ENCODE results near the gene COP1. TPM values are rescaled to one million over a fixed set of nuclear protein-coding genes. Genes with fewer than 3 reads are reported as not detected.
"Not testable (repeated sequence)": the region's sequence is repeated elsewhere in the genome, so short reads cannot be mapped to it uniquely, and the experiment has no call there.

Gene COP1
- total RNA-seq, 4 donors from 2014 or later, result 36.1 to 53.6 (median 39.5) TPM

DNA sequence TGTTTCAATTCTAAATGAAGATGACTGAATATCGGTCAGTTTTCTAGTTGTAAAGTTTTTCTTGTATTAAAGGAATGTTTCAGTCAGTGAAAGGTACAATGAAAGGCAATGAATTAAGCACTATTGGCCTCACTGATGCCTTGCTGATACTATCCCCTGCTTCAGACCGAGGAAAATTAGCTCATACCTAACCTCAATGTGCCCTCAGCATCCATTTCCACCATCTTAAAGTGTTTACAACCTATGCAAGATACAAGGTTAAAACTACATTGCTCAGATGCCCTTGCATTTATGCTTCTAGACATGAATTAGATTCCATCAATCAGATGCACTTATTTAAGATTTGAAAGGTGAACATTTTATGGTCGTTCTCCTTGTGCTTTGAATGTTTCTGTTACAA is 184.5 kb downstream of the COP1 start:
- no peaks in the 10 kb centered on the region for H3K4me1 ChIP-seq
- WGBS, result 87% methylated on average over 3 of the region's 3 CpGs
- H3K27me3 ChIP-seq, result no peaks in the 10 kb centered on the region
- intact Hi-C loops (cut with DNase I), result no loop called here
- no peak overlapping the region for H3K27ac ChIP-seq (replicated peaks in 1 of 4)
- no peak overlapping the region for H3K4me3 ChIP-seq
- TF ChIP-seq, protein P1, sequence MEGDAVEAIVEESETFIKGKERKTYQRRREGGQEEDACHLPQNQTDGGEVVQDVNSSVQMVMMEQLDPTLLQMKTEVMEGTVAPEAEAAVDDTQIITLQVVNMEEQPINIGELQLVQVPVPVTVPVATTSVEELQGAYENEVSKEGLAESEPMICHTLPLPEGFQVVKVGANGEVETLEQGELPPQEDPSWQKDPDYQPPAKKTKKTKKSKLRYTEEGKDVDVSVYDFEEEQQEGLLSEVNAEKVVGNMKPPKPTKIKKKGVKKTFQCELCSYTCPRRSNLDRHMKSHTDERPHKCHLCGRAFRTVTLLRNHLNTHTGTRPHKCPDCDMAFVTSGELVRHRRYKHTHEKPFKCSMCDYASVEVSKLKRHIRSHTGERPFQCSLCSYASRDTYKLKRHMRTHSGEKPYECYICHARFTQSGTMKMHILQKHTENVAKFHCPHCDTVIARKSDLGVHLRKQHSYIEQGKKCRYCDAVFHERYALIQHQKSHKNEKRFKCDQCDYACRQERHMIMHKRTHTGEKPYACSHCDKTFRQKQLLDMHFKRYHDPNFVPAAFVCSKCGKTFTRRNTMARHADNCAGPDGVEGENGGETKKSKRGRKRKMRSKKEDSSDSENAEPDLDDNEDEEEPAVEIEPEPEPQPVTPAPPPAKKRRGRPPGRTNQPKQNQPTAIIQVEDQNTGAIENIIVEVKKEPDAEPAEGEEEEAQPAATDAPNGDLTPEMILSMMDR (IDR thresholded peaks at IDR 0.05), result no peak
- TF ChIP-seq POLR2A (IDR thresholded peaks at IDR 0.05; ENCODE audit: low read depth) (no peak), POLR2AphosphoS5 (IDR thresholded peaks at IDR 0.05) (no peak), EP300 (IDR thresholded peaks at IDR 0.05) (no peak)
- DNase-seq (ENCODE audit: extremely low spot score), result no peak
- H3K9me3 ChIP-seq, result no peaks in the 10 kb centered on the region
- peaks cover 0 to 32% (median 14%) of the 10 kb centered on the region in 4 donors for H3K36me3 ChIP-seq

DNA sequence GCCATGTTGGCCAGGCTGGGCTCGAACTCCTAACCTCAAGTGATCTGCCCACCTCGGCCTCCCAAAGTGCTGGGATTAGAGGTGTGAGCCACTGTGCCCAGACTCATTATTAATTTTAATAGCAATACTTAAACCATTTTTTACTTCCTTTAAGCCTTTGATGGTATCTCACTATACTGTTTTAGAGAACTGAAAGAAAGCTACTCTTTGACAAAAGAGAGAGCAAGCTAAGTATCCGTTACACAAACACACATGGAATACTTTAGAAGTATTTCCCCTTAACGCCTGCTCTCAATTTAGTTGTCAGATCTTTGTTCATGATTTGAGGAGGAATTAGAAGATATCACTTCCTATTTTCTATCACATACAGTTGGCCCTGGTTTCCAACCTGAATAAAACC is 189.4 kb downstream of the COP1 start:
- Histone ChIP-seq H3K27me3 (no peaks in the 10 kb centered on the region), H3K9me3 (no peaks in the 10 kb centered on the region), H3K4me1 (no peaks in the 10 kb centered on the region), H3K36me3 (peaks cover 5 to 28% (median 10%) of the 10 kb centered on the region in 4 donors), H3K27ac (replicated peaks in 1 of 4) (no peak overlapping the region), H3K4me3 (no peak overlapping the region)
- intact Hi-C loops (cut with DNase I), result no loop called here
- whole genome bisulfite sequencing, result 94% methylated on average over 4 of the region's 4 CpGs
- no peak for TF ChIP-seq POLR2A (IDR thresholded peaks at IDR 0.05; ENCODE audit: low read depth)
- TF ChIP-seq POLR2AphosphoS5 (IDR thresholded peaks at IDR 0.05), result no peak
- TF ChIP-seq, protein P1 (IDR thresholded peaks at IDR 0.05), result no peak
- no peak for TF ChIP-seq EP300 (IDR thresholded peaks at IDR 0.05)
- DNase-seq (ENCODE audit: extremely low spot score), result no peak

GRCh38 chr1:176009951-176010350 is 197.1 kb downstream of the COP1 start:
- Histone ChIP-seq H3K36me3 (peaks cover 3 to 22% (median 9%) of the 10 kb centered on the region in 4 donors), H3K4me3 (no peak overlapping the region), H3K4me1 (no peaks in the 10 kb centered on the region), H3K27ac (replicated peaks in 1 of 4) (no peak overlapping the region), H3K9me3 (no peaks in the 10 kb centered on the region), H3K27me3 (no peaks in the 10 kb centered on the region)
- DNase-seq (ENCODE audit: extremely low spot score), result no peak
- intact Hi-C loops (cut with DNase I), result no loop called here
- 98% methylated on average over 2 of the region's 2 CpGs for WGBS
- TF ChIP-seq, protein P1 (IDR thresholded peaks at IDR 0.05), result no peak
- no peak for TF ChIP-seq EP300 (IDR thresholded peaks at IDR 0.05)
- TF ChIP-seq POLR2AphosphoS5 (IDR thresholded peaks at IDR 0.05), result no peak
- no peak for TF ChIP-seq POLR2A (IDR thresholded peaks at IDR 0.05; ENCODE audit: low read depth)

DNA sequence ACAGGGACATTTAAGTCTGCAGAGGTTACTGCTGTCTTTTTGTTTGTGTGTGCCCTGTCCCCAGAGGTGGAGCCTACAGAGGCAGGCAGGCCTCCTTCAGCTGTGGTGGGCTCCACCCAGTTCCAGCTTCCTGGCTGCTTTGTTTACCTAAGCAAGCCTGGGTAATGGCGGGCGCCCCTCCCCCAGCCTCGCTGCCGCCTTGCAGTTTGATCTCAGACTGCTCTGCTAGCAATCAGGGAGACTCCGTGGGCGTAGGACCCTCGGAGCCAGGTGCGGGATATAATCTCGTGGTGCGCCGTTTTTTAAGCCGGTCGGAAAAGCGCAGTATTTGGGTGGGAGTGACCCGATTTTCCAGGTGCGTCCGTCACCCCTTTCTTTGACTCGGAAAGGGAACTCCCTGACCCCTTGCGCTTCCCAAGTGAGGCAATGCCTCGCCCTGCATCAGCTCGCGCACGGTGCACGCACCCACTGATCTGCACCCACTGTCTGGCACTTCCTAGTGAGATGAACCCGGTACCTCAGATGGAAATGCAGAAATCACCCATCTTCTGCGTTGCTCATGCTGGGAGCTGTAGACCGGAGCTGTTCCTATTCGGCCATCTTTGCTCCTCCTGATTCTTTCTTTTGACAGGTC is 199.2 kb downstream of the COP1 start:
- H3K9me3 ChIP-seq; H3K27ac ChIP-seq (replicated peaks in 1 of 4); H3K4me1 ChIP-seq; intact Hi-C loops (cut with DNase I); H3K27me3 ChIP-seq; DNase-seq (ENCODE audit: extremely low spot score); H3K4me3 ChIP-seq: not testable (repeated sequence)
- H3K36me3 ChIP-seq, result peaks cover 2 to 21% (median 8%) of the 10 kb centered on the region in 4 donors
- WGBS, result 98% methylated on average over 25 of the region's 28 CpGs

GRCh38 chr1:175994660-175995059 is 212.4 kb downstream of the COP1 start:
- intact Hi-C loops (cut with DNase I); H3K9me3 ChIP-seq; H3K36me3 ChIP-seq; H3K4me3 ChIP-seq; H3K27ac ChIP-seq (replicated peaks in 1 of 4); H3K27me3 ChIP-seq; H3K4me1 ChIP-seq; DNase-seq (ENCODE audit: extremely low spot score): not testable (repeated sequence)
- WGBS, result 93% methylated on average over 1 of the region's 1 CpG

GRCh38 chr1:175992825-175993224 is 214.3 kb downstream of the COP1 start:
- H3K9me3 ChIP-seq; intact Hi-C loops (cut with DNase I); H3K27me3 ChIP-seq; H3K4me3 ChIP-seq; H3K4me1 ChIP-seq; H3K27ac ChIP-seq (replicated peaks in 1 of 4); DNase-seq (ENCODE audit: extremely low spot score): not testable (repeated sequence)
- H3K36me3 ChIP-seq, result peaks cover 0 to 14% (median 5%) of the 10 kb centered on the region in 4 donors
- WGBS, result 100% methylated on average over 6 of the region's 8 CpGs

DNA sequence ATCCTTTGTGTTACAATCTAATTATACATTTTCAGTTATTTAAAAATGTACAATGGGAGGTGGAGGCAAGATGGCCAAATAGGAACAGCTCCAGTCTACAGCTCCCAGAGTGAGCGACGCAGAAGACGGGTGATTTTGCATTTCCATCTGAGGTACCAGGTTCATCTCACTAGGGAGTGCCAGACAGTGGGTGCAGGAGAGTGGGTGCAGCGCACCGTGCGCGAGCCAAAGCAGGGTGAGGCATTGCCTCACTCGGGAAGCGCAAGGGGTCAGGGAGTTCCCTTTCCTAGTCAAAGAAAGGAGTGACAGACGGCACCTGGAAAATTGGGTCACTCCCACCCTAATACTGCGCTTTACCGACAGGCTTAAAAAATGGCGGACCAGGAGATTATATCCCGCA is 214.9 kb downstream of the COP1 start:
- H3K4me1 ChIP-seq; intact Hi-C loops (cut with DNase I); H3K27me3 ChIP-seq; H3K27ac ChIP-seq (replicated peaks in 1 of 4); H3K9me3 ChIP-seq; DNase-seq (ENCODE audit: extremely low spot score); H3K4me3 ChIP-seq: not testable (repeated sequence)
- peaks cover 0 to 16% (median 6%) of the 10 kb centered on the region in 4 donors for H3K36me3 ChIP-seq
- 90% methylated on average over 11 of the region's 14 CpGs for WGBS
